Neural cell (in vitro differentiated cells): ENCODE data around the gene PTPRN2.

Source experiments
- EZH2 ChIP-seq: fragments of 200-600, 300-800 bp; shearing (Covaris generic), sonication (generic); IDR thresholded peaks from 2 replicates; pipeline ENCODE4 v1.6.1; 2014; ENCODE audit warnings: antibody characterized with exemption, low read length, borderline replicate concordance, mild to moderate bottlenecking; ENCODE audit not compliant: insufficient read depth, poor library complexity, severe bottlenecking
- POLR2AphosphoS5 ChIP-seq: IDR thresholded peaks from 2 replicates; pipeline ENCODE4 v1.6.1; 2012
- RAD21 ChIP-seq: fragments of 450-650 bp; conservative IDR thresholded peaks from 2 replicates; pipeline ENCODE4 v1.6.1; 2014; ENCODE audit warnings: antibody characterized with exemption, mild to moderate bottlenecking, moderate library complexity
- SMC3 ChIP-seq: fragments of 450-650 bp; conservative IDR thresholded peaks from 2 replicates; pipeline ENCODE4 v1.6.1; 2014; ENCODE audit warnings: antibody characterized with exemption, mild to moderate bottlenecking, moderate library complexity; ENCODE audit not compliant: poor library complexity
- TAF1 ChIP-seq: IDR thresholded peaks from 2 replicates; pipeline ENCODE4 v1.6.1; 2012; ENCODE audit warnings: low read depth
- TF ChIP-seq, protein P1 (sequence below): fragments of 450-650 bp; IDR thresholded peaks from 2 replicates; pipeline ENCODE4 v1.5.1; 2014; ENCODE audit warnings: antibody characterized with exemption, mild to moderate bottlenecking, moderate library complexity; ENCODE audit not compliant: poor library complexity, severe bottlenecking

DNA sequence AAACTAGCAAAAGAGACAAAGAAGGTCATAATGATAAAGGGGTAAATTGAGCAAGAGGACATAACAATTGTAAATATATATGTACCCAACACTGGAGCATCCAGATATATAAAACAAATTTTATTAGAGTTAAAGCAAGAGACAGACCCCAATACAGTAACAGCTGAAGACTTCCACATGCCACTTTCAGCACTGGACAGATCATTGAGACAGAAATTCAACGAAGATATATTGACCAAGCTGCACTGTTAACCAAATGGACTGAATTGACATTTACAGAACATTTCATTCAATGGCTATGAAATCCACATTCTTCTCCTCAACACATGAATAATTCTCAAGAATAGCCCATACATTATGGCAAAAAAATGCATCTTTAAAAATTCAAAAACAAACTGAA, 378.2 kb downstream of the PTPRN2 start:
- no peak for TF ChIP-seq SMC3
- no peak for TF ChIP-seq EZH2
- no peak for TF ChIP-seq RAD21
- TF ChIP-seq POLR2AphosphoS5 = no peak
- TF ChIP-seq, protein P1, sequence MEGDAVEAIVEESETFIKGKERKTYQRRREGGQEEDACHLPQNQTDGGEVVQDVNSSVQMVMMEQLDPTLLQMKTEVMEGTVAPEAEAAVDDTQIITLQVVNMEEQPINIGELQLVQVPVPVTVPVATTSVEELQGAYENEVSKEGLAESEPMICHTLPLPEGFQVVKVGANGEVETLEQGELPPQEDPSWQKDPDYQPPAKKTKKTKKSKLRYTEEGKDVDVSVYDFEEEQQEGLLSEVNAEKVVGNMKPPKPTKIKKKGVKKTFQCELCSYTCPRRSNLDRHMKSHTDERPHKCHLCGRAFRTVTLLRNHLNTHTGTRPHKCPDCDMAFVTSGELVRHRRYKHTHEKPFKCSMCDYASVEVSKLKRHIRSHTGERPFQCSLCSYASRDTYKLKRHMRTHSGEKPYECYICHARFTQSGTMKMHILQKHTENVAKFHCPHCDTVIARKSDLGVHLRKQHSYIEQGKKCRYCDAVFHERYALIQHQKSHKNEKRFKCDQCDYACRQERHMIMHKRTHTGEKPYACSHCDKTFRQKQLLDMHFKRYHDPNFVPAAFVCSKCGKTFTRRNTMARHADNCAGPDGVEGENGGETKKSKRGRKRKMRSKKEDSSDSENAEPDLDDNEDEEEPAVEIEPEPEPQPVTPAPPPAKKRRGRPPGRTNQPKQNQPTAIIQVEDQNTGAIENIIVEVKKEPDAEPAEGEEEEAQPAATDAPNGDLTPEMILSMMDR = no peak
- TF ChIP-seq TAF1 = no peak
